ENCODE results near the gene EMILIN2.
"Not testable (repeated sequence)": the region's sequence is repeated elsewhere in the genome, so short reads cannot be mapped to it uniquely, and the experiment has no call there.

The EMILIN2 gene

DNA sequence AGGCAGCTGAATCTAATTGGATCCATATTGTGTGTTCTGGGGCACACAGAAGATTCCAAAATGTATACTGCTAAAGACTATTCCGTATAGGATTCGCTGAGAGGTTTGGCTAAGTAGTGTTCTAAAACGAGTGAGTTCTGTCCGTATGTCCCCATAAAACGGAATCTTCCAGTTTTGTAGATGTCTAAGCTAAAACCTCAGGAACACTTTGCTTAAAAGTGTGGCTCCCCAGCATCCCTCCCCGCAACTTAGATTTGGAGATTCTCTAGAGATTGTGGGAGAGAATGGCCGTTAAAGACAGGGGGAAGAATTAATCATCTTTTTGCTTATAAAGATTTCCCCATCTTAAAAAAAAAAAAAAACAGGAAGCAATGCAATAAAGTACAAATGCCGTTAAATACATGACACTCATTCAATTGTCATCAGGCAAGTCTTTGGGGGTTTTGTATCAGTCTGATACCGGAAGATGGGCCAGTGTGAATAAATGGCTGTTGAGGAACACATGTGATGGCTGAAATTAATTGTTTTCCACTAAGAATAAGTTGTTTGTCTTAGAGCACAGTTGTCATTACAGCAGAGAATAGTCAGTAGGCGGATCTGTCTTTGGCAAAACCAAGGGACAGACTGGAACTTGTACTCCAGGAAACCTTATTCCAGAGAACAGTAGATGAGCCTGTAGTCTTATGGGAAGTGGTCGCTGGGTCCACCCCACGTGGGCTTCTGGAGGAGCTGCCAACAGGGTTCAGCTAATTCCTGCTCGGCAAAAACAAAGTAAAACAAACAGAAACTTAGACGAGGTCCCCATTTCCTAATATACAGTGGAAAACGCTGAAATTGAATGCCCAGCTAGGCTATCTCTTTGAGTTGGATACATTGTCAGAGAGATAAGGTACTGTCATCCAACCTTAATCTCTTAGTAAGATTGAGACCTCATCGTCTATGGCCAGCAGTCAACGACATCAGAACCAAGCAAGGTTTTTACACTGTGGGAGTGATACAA lies 1.7 kb downstream of the EMILIN2 start:
- Histone ChIP-seq H2AFZ (ENCODE audit: low read depth, low read length) (no peak overlapping the region), H3K9me3 (ENCODE audit: control insufficient read depth, low read length) (no peaks in the 10 kb centered on the region), H3K36me3 (ENCODE audit: control insufficient read depth in 1 of 2, insufficient read depth in 2 of 2, low read depth in 1 of 2, low read length in 2 of 2) (no peaks in the 10 kb centered on the region), H2BK15ac (ENCODE audit: low read depth, poor library complexity, severe bottlenecking) (no peak overlapping the region), H3K4me3 (ENCODE audit: insufficient read depth in 1 of 2, low read depth in 1 of 2, low read length in 2 of 2) (peak overlapping the region in 1 of 2 experiments; percentile 80), H3K14ac (ENCODE audit: low read length in 2 of 2) (no peak overlapping the region), H2AK5ac (ENCODE audit: low read length, severe bottlenecking) (no peak overlapping the region), H2BK120ac (ENCODE audit: low read depth, low read length) (no peak overlapping the region), H2BK12ac (ENCODE audit: low read length in 2 of 2) (no peak overlapping the region), H3K4ac (ENCODE audit: low read depth in 1 of 2, low read length in 2 of 2) (no peak overlapping the region), H3K23ac (ENCODE audit: low read length in 2 of 2) (no peak overlapping the region), H2BK5ac (ENCODE audit: low read depth, low read length, poor library complexity, severe bottlenecking) (no peak overlapping the region), H3K27ac (ENCODE audit: low read length, poor library complexity, severe bottlenecking) (no peak overlapping the region), H3K4me2 (ENCODE audit: low read length, poor library complexity, severe bottlenecking) (peak overlapping the region; percentile 39), H3K9ac (ENCODE audit: low read length) (peak overlapping the region; percentile 85), H3K18ac (ENCODE audit: low read depth in 1 of 2, low read length in 2 of 2) (no peak overlapping the region), H4K8ac (ENCODE audit: low read length) (no peak overlapping the region), H4K91ac (ENCODE audit: low read length) (no peak overlapping the region), H3K79me1 (replicated peaks; ENCODE audit: low read length, poor library complexity, severe bottlenecking) (no peaks in the 10 kb centered on the region), H3K4me1 (ENCODE audit: control insufficient read depth, insufficient read depth, low read depth, low read length) (peaks cover 18% of the 10 kb centered on the region), H3K27me3 (ENCODE audit: control insufficient read depth in 1 of 2, insufficient read depth in 1 of 2, low read length in 2 of 2) (peaks cover 0 to 37% of the 10 kb centered on the region in 2 experiments)
- WGBS: 50% methylated on average over 12 of the region's 17 CpGs
- peak; percentile 5 for DNase-seq

DNA sequence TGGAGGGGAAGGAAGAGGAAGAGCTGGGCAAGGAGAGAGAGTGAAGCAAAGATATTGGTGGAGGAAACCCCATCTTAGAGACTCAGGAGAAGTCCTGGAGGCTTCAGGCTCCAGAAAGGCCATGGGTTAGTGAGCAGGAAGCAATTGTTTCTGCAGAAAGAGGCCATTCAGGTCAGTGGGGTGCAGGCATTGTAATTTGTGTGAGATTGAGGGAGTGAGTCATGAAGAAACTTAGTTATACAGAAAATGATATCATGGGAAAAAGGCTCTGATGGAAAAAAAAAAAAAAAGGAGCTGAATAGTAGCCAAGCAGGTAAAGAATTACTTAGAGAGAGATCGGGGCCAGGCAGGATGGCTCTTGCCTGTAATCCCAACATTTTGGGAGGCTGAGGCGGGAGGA lies 4.0 kb downstream of the EMILIN2 start:
- H3K27me3 ChIP-seq (ENCODE audit: control insufficient read depth in 1 of 2, insufficient read depth in 1 of 2, low read length in 2 of 2): peaks cover 0 to 30% of the 10 kb centered on the region in 2 experiments
- H3K23ac ChIP-seq (ENCODE audit: low read length in 2 of 2): no peak overlapping the region
- no peak overlapping the region for H3K4me3 ChIP-seq (ENCODE audit: insufficient read depth in 1 of 2, low read depth in 1 of 2, low read length in 2 of 2)
- peaks cover 18% of the 10 kb centered on the region for H3K4me1 ChIP-seq (ENCODE audit: control insufficient read depth, insufficient read depth, low read depth, low read length)
- H3K4me2 ChIP-seq (ENCODE audit: low read length, poor library complexity, severe bottlenecking): no peak overlapping the region
- H3K14ac ChIP-seq (ENCODE audit: low read length in 2 of 2): no peak overlapping the region
- no peak overlapping the region for H2BK5ac ChIP-seq (ENCODE audit: low read depth, low read length, poor library complexity, severe bottlenecking)
- H2AK5ac ChIP-seq (ENCODE audit: low read length, severe bottlenecking): no peak overlapping the region
- H2BK120ac ChIP-seq (ENCODE audit: low read depth, low read length): no peak overlapping the region
- H2BK15ac ChIP-seq (ENCODE audit: low read depth, poor library complexity, severe bottlenecking): no peak overlapping the region
- H4K8ac ChIP-seq (ENCODE audit: low read length): no peak overlapping the region
- no peak overlapping the region for H4K91ac ChIP-seq (ENCODE audit: low read length)
- no peak overlapping the region for H2AFZ ChIP-seq (ENCODE audit: low read depth, low read length)
- no peaks in the 10 kb centered on the region for H3K9me3 ChIP-seq (ENCODE audit: control insufficient read depth, low read length)
- H3K27ac ChIP-seq (ENCODE audit: low read length, poor library complexity, severe bottlenecking): no peak overlapping the region
- no peaks in the 10 kb centered on the region for H3K79me1 ChIP-seq (replicated peaks; ENCODE audit: low read length, poor library complexity, severe bottlenecking)
- no peak overlapping the region for H3K18ac ChIP-seq (ENCODE audit: low read depth in 1 of 2, low read length in 2 of 2)
- H3K9ac ChIP-seq (ENCODE audit: low read length): no peak overlapping the region
- DNase-seq: no peak
- H3K36me3 ChIP-seq (ENCODE audit: control insufficient read depth in 1 of 2, insufficient read depth in 2 of 2, low read depth in 1 of 2, low read length in 2 of 2): peaks cover 0 to 4% of the 10 kb centered on the region in 2 experiments
- no peak overlapping the region for H2BK12ac ChIP-seq (ENCODE audit: low read length in 2 of 2)
- WGBS: 93% methylated on average over 2 of the region's 2 CpGs
- H3K4ac ChIP-seq (ENCODE audit: low read depth in 1 of 2, low read length in 2 of 2): no peak overlapping the region

DNA sequence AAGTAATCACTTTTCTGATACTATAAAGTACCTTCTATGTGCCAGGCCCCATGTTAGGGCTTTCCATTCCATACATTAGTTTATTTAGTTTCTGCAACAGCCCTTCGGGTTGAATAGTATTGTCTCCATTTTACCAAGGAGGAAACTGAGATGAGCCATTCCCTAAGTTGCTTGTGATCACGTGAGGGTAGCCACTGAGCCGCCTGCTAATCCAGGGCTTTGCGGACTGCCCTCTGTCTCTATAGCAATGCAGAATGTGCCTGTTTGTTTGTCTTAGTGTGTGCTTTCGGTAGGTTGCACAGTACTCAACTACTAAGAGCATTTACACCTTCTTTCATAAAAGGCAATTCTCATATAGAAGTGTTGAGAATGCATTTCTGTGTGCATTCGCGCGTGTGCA lies 5.0 kb downstream of the EMILIN2 start:
- H4K91ac ChIP-seq (ENCODE audit: low read length): no peak overlapping the region
- H3K9ac ChIP-seq (ENCODE audit: low read length): no peak overlapping the region
- no peaks in the 10 kb centered on the region for H3K79me1 ChIP-seq (replicated peaks; ENCODE audit: low read length, poor library complexity, severe bottlenecking)

DNA sequence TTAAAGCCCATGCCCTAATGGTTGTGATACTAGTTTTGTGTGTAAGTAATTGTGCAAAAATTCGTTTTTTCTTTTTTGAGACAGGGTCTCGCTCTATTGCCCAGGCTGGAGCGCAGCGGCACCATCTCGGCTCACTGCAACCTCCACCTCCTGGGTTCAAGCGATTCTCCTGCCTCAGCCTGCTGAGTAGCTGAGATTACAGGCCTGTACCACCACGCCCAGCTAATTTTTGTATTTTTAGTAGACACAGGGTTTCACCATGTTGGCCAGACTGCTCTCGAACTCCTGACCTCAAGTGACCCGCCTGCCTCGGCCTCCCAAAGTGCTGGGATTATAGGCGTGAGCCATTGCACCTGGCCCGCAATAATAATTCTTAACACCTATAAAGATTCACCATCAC lies 5.7 kb downstream of the EMILIN2 start:
- not testable (repeated sequence) for DNase-seq; H2BK15ac ChIP-seq (ENCODE audit: low read depth, poor library complexity, severe bottlenecking); H2BK120ac ChIP-seq (ENCODE audit: low read depth, low read length); H3K4me3 ChIP-seq (ENCODE audit: insufficient read depth in 1 of 2, low read depth in 1 of 2, low read length in 2 of 2); H2AFZ ChIP-seq (ENCODE audit: low read depth, low read length); H3K18ac ChIP-seq (ENCODE audit: low read depth in 1 of 2, low read length in 2 of 2); H3K79me1 ChIP-seq (replicated peaks; ENCODE audit: low read length, poor library complexity, severe bottlenecking); H3K9me3 ChIP-seq (ENCODE audit: control insufficient read depth, low read length); H2BK12ac ChIP-seq (ENCODE audit: low read length in 2 of 2); H3K4me1 ChIP-seq (ENCODE audit: control insufficient read depth, insufficient read depth, low read depth, low read length); H3K27ac ChIP-seq (ENCODE audit: low read length, poor library complexity, severe bottlenecking); H3K14ac ChIP-seq (ENCODE audit: low read length in 2 of 2); H4K91ac ChIP-seq (ENCODE audit: low read length); H3K23ac ChIP-seq (ENCODE audit: low read length in 2 of 2); H4K8ac ChIP-seq (ENCODE audit: low read length); H3K4ac ChIP-seq (ENCODE audit: low read depth in 1 of 2, low read length in 2 of 2); H3K9ac ChIP-seq (ENCODE audit: low read length); H3K4me2 ChIP-seq (ENCODE audit: low read length, poor library complexity, severe bottlenecking); H2BK5ac ChIP-seq (ENCODE audit: low read depth, low read length, poor library complexity, severe bottlenecking); H2AK5ac ChIP-seq (ENCODE audit: low read length, severe bottlenecking); H3K36me3 ChIP-seq (ENCODE audit: control insufficient read depth in 1 of 2, insufficient read depth in 2 of 2, low read depth in 1 of 2, low read length in 2 of 2)
- peaks cover 0 to 28% of the 10 kb centered on the region in 2 experiments for H3K27me3 ChIP-seq (ENCODE audit: control insufficient read depth in 1 of 2, insufficient read depth in 1 of 2, low read length in 2 of 2)
- 93% methylated on average over 10 of the region's 12 CpGs for WGBS

More for the DNA sequence above, 5.0 kb downstream of the EMILIN2 start:
- no peak overlapping the region for H3K27ac ChIP-seq (ENCODE audit: low read length, poor library complexity, severe bottlenecking)
- H3K27me3 ChIP-seq (ENCODE audit: control insufficient read depth in 1 of 2, insufficient read depth in 1 of 2, low read length in 2 of 2): peaks cover 0 to 30% of the 10 kb centered on the region in 2 experiments
- peaks cover 13% of the 10 kb centered on the region for H3K4me1 ChIP-seq (ENCODE audit: control insufficient read depth, insufficient read depth, low read depth, low read length)
- no peak overlapping the region for H2AK5ac ChIP-seq (ENCODE audit: low read length, severe bottlenecking)
- H3K18ac ChIP-seq (ENCODE audit: low read depth in 1 of 2, low read length in 2 of 2): no peak overlapping the region
- H2AFZ ChIP-seq (ENCODE audit: low read depth, low read length): no peak overlapping the region
- H2BK15ac ChIP-seq (ENCODE audit: low read depth, poor library complexity, severe bottlenecking): no peak overlapping the region
- no peak overlapping the region for H3K4ac ChIP-seq (ENCODE audit: low read depth in 1 of 2, low read length in 2 of 2)
- WGBS: 92% methylated on average over 7 of the region's 8 CpGs
- H3K4me2 ChIP-seq (ENCODE audit: low read length, poor library complexity, severe bottlenecking): no peak overlapping the region
- H3K14ac ChIP-seq (ENCODE audit: low read length in 2 of 2): no peak overlapping the region
- H2BK5ac ChIP-seq (ENCODE audit: low read depth, low read length, poor library complexity, severe bottlenecking): no peak overlapping the region
- no peak overlapping the region for H2BK120ac ChIP-seq (ENCODE audit: low read depth, low read length)
- no peak overlapping the region for H3K4me3 ChIP-seq (ENCODE audit: insufficient read depth in 1 of 2, low read depth in 1 of 2, low read length in 2 of 2)
- peaks cover 0 to 4% of the 10 kb centered on the region in 2 experiments for H3K36me3 ChIP-seq (ENCODE audit: control insufficient read depth in 1 of 2, insufficient read depth in 2 of 2, low read depth in 1 of 2, low read length in 2 of 2)
- no peak overlapping the region for H2BK12ac ChIP-seq (ENCODE audit: low read length in 2 of 2)
- H3K23ac ChIP-seq (ENCODE audit: low read length in 2 of 2): no peak overlapping the region
- DNase-seq: no peak
- no peak overlapping the region for H4K8ac ChIP-seq (ENCODE audit: low read length)
- no peaks in the 10 kb centered on the region for H3K9me3 ChIP-seq (ENCODE audit: control insufficient read depth, low read length)

All from mesenchymal stem cell (in vitro differentiated cells and primary cell).